Adrenal gland (tissue), 5 donors: Measurements from ENCODE around the gene SLC44A4.

Source experiments
- POLR2A ChIP-seq, 2 donors: fragments of 450-650 bp; IDR thresholded peaks; one replicate each; pipeline ENCODE4 v1.6.1; 2017; ENCODE audit warnings: antibody characterized with exemption in 2 of 2, mild to moderate bottlenecking in 2 of 2, moderate library complexity in 1 of 2
- TF ChIP-seq, protein P1 (sequence below), 6 experiments: fragments of 450-650 bp in 4 of 6; fragments of 200-600 bp in 2 of 6; sonication (generic) in 1 of 6; IDR thresholded peaks; 1 replicate in 5 of 6; 2 replicates in 1 of 6; pipeline versions ENCODE4 v1.5.1 to v1.8.0; 2016 to 2021; ENCODE audit warnings: antibody characterized with exemption in 6 of 6, mild to moderate bottlenecking in 2 of 6, moderate library complexity in 1 of 6
- donor health status: DM: no; HTN: no; CAD: no.

DNA sequence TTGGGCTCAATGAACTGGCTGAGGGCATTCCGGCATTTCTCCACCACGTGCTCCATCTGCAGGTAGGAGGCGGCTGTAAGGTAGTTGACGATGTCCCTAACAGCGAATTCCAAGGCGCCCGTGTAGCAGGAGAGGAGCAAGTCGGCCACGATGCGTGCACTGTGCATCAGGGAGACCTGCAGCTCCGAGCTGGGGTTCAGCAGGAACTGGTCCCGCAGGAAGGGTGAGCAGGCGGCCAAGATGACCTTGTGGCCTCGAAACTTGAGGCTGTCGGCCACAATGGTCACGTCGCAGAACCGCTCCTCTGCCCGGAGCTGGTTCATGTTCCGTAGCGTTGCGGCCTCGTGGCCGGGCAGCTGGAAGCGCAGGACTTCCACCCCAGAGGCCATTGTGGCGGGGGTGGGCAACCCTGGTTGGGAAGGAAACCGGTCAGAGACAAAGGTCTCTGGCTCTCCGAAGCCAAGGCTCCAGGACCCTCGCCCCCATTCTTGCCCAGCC lies 22.2 kb upstream of the SLC44A4 start:
- TF ChIP-seq, protein P1, sequence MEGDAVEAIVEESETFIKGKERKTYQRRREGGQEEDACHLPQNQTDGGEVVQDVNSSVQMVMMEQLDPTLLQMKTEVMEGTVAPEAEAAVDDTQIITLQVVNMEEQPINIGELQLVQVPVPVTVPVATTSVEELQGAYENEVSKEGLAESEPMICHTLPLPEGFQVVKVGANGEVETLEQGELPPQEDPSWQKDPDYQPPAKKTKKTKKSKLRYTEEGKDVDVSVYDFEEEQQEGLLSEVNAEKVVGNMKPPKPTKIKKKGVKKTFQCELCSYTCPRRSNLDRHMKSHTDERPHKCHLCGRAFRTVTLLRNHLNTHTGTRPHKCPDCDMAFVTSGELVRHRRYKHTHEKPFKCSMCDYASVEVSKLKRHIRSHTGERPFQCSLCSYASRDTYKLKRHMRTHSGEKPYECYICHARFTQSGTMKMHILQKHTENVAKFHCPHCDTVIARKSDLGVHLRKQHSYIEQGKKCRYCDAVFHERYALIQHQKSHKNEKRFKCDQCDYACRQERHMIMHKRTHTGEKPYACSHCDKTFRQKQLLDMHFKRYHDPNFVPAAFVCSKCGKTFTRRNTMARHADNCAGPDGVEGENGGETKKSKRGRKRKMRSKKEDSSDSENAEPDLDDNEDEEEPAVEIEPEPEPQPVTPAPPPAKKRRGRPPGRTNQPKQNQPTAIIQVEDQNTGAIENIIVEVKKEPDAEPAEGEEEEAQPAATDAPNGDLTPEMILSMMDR (IDR thresholded peaks at IDR 0.05): no peak
- TF ChIP-seq POLR2A (IDR thresholded peaks at IDR 0.05): no peak
